Measurements from ENCODE around the gene MRPS2.

DNA sequence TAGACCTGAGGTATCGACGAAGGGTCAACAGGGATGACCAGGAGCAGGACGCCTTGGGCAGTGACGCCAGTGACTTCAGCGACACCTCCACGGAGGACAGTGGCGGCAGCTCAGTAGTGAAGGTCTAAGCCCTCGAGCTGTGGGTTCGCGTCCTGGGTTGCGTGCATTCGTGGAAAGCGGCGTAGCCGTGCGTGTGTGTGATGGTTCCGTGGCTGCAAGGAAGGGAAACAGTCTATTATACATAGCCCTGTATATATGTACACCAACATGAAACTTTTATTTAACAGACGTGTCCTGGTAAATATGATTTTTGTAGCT, 12.5 kb upstream of the MRPS2 start:
- no peak for TF ChIP-seq POLR2AphosphoS5 (IDR thresholded peaks at IDR 0.05)
- TF ChIP-seq, protein P1, sequence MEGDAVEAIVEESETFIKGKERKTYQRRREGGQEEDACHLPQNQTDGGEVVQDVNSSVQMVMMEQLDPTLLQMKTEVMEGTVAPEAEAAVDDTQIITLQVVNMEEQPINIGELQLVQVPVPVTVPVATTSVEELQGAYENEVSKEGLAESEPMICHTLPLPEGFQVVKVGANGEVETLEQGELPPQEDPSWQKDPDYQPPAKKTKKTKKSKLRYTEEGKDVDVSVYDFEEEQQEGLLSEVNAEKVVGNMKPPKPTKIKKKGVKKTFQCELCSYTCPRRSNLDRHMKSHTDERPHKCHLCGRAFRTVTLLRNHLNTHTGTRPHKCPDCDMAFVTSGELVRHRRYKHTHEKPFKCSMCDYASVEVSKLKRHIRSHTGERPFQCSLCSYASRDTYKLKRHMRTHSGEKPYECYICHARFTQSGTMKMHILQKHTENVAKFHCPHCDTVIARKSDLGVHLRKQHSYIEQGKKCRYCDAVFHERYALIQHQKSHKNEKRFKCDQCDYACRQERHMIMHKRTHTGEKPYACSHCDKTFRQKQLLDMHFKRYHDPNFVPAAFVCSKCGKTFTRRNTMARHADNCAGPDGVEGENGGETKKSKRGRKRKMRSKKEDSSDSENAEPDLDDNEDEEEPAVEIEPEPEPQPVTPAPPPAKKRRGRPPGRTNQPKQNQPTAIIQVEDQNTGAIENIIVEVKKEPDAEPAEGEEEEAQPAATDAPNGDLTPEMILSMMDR (IDR thresholded peaks at IDR 0.05), result no peak

Measured in gastroesophageal sphincter (tissue), 3 donors.